HG02938 (cell line): ENCODE results near the gene RAMP2.

ENCODE experiments used
- ATAC-seq: cut with Tn5 transposase; IDR thresholded peaks from one replicate; pipeline ENCODE4 v1.9.1; 2021; ENCODE audit warnings: mild to moderate bottlenecking, moderate library complexity; ENCODE audit not compliant: unreplicated experiment

The RAMP2 gene

GRCh38 chr17:42791948-42792347 lies 30.9 kb downstream of the RAMP2 start:
- no peak for ATAC-seq

GRCh38 chr17:42792545-42792944 lies 31.5 kb downstream of the RAMP2 start:
- no peak for ATAC-seq

GRCh38 chr17:42795061-42795460 lies 34.0 kb downstream of the RAMP2 start:
- no peak for ATAC-seq

- no peak for ATAC-seq
Observed at GRCh38 chr17:42795465-42795864, 34.4 kb downstream of the RAMP2 start.

- no peak for ATAC-seq
Observed at GRCh38 chr17:42796066-42796758, 35.2 kb downstream of the RAMP2 start.

GRCh38 chr17:42797067-42798007 lies 36.3 kb downstream of the RAMP2 start:
- no peak for ATAC-seq

- no peak for ATAC-seq
Observed at GRCh38 chr17:42798011-42798382, 37.0 kb downstream of the RAMP2 start.

- ATAC-seq, result no peak
Observed at GRCh38 chr17:42798383-42799380, 37.7 kb downstream of the RAMP2 start, which contains the start of the genes CNTD1 and COA3. Gene CNTD1 (plus strand): TSS chr17:42798861. CDS start chr17:42799068, 207 bp downstream. Gene COA3 (minus strand): TSS chr17:42798704. CDS start chr17:42798681, 23 bp downstream.

- ATAC-seq, result no peak
Observed at GRCh38 chr17:42803074-42803883, 42.3 kb downstream of the RAMP2 start.

- ATAC-seq, result no peak
Observed at GRCh38 chr17:42804918-42805367, 43.9 kb downstream of the RAMP2 start.

- no peak for ATAC-seq
Observed at GRCh38 chr17:42806249-42806648, 45.2 kb downstream of the RAMP2 start.

- ATAC-seq, result no peak
Observed at GRCh38 chr17:42809250-42809649, 48.2 kb downstream of the RAMP2 start.
